HK-2 (cell line): ENCODE results near the gene LTBP2.

Experiments used
- DNase-seq: peaks from one replicate; pipeline ENCODE4 v3.0.0-alpha.2; 2018; ENCODE audit not compliant: unreplicated experiment

The LTBP2 gene

GRCh38 chr14:74638066-74638465 lies 26.0 kb upstream of the LTBP2 start:
- DNase-seq = no peak

GRCh38 chr14:74637178-74637550 lies 25.1 kb upstream of the LTBP2 start:
- no peak for DNase-seq

- DNase-seq = no peak
These were observed 24.6 kb upstream of the LTBP2 start for GRCh38 chr14:74636424-74637177.

- no peak for DNase-seq
These were observed 23.8 kb upstream of the LTBP2 start for GRCh38 chr14:74635847-74636246.

- DNase-seq = no peak
These were observed 22.9 kb upstream of the LTBP2 start for GRCh38 chr14:74634964-74635363.

GRCh38 chr14:74634481-74634880 lies 22.4 kb upstream of the LTBP2 start:
- no peak for DNase-seq

GRCh38 chr14:74630881-74631690 lies 19.0 kb upstream of the LTBP2 start:
- no peak for DNase-seq

- DNase-seq = no peak
These were observed 16.4 kb upstream of the LTBP2 start for GRCh38 chr14:74628418-74628817.

GRCh38 chr14:74627076-74627475 lies 15.0 kb upstream of the LTBP2 start:
- DNase-seq = no peak

- no peak for DNase-seq
These were observed 10.2 kb upstream of the LTBP2 start for GRCh38 chr14:74622257-74622656.

- no peak for DNase-seq
These were observed 9.5 kb upstream of the LTBP2 start for GRCh38 chr14:74621556-74621955.

GRCh38 chr14:74620923-74621322 lies 8.9 kb upstream of the LTBP2 start:
- DNase-seq = no peak

GRCh38 chr14:74620497-74620921 lies 8.5 kb upstream of the LTBP2 start:
- DNase-seq = peak; percentile 81

GRCh38 chr14:74619672-74620131 lies 7.7 kb upstream of the LTBP2 start:
- DNase-seq = peak; percentile 93

- DNase-seq = peak; percentile 58
These were observed 6.3 kb upstream of the LTBP2 start for GRCh38 chr14:74618078-74618952.

GRCh38 chr14:74616996-74617700 lies 5.1 kb upstream of the LTBP2 start:
- DNase-seq = no peak

- peak; percentile 66 for DNase-seq
These were observed 4.5 kb upstream of the LTBP2 start for GRCh38 chr14:74616507-74616906.

- no peak for DNase-seq
These were observed 3.7 kb upstream of the LTBP2 start for GRCh38 chr14:74615735-74616134.

GRCh38 chr14:74614508-74615495 lies 2.8 kb upstream of the LTBP2 start:
- no peak for DNase-seq

- no peak for DNase-seq
These were observed 1.3 kb upstream of the LTBP2 start for GRCh38 chr14:74613211-74613914.
